NCI-H526 (cell line): ENCODE data around the gene SOCS1.
"Not testable (repeated sequence)": the region's sequence is repeated elsewhere in the genome, so short reads cannot be mapped to it uniquely, and the experiment has no call there.

Experiments
- DNase-seq, 2 experiments: peaks; one replicate each; lab custom pipeline; 2025; lab: John Stamatoyannopoulos, UW

SOCS1 gene, protein sequence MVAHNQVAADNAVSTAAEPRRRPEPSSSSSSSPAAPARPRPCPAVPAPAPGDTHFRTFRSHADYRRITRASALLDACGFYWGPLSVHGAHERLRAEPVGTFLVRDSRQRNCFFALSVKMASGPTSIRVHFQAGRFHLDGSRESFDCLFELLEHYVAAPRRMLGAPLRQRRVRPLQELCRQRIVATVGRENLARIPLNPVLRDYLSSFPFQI

DNA sequence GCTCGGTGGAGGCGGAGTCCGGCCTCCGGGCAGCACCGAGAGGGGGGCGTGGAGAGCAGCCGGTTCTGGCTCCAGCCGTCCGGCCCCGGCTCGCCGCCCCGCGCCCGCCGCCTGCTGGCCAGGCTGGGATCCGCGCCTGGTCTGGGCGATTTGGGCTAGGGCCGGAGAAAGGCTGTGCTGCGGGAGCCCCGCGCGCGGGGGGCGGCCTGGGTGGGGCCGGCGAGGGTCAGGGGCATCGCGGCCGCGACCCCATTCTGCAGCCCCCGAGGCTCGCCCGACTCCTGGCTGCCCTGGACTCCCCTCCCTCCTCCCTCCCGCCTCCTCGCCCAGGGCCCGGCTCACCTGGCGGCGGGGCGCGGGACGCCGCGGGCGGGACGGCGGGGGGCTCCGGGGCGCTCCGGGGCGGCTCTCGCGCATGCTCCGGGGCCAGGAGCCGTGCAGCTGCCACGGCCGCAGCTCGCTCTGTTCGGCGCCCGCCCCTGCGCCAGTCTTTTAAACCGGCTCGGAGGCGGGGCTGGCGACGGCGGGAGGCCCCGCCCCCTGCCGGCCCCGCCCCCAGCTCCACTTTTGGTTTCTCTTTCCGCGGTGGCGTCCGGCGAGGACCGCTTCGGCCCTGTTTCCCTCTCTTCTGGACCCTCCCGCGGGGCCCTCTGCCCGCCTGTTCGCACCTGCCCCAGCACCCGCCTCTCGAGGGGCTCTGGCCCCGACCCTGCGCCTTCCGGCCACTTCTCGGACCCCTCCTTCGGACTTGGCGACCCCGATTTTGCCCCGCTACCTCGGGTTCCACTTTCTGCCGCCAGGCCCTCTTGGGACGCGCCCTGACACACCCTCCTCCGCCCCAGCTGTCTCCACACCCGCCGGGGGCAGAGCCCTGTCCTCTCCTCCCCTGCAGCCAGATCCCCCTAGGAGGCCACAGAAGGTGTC, at the start of gene SOCS1:
Gene SOCS1, minus strand, starts transcription at position 468 of the 924 bp plus-strand sequence. CDS start 726 bp downstream, outside the sequence.
- DNase-seq, result peak; percentile 62 to 92

DNA sequence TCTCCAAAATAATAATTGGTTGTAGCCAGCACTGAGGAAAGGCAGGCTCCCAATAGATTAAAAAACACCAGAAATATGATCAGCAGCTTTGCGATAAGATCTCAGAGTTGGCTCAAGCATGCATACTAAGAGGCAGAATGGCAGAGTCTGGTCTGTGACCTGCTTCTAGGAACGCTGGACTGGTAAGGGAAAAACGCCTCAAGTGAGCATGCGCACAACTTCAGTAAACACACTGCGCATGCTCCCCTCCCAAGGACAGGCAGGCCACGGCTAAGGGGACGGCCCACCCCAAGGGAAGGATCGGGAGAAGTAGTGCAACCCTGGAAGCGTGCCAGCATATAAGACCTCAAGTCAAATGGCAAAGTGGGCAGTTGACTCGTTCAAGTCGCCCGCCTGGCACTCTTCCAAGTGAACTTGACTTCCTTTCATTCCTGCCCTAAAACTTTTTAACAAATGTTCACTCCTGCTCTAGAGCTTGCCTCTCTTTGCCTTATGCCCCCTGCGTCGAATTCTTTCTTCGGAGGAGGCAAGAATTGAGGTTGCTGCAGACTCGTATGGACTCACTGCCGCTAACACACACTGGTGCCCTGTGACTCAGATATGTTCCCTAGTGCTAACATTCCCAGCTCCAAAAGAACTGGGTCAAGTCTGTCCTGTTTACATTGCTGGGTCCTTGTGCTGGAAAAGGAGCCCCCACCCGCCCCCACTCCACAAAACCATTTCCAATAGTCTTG, 47.6 kb upstream of the SOCS1 start:
- DNase-seq, result peak; percentile 37 to 45

DNA sequence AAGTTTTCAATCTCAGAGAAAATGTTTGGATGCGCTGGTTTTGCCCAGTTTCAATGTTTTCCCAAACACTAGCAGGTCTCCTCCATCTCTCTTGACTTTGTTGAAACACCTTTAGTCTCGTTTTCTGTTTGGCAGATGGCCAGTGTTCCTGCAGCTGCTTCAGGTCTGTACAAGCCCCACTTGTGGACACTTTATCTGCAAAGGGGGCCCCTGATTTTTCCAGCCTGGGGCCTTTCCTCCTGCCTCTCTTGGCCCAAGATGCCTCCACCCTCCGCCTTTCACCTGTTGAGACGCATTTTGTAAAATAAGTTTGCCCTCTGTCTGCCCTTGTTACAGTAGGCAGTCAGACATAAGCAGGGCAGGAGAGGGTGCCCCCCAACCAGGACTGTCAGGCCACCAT, 47.0 kb upstream of the SOCS1 start:
- no peak for DNase-seq

DNA sequence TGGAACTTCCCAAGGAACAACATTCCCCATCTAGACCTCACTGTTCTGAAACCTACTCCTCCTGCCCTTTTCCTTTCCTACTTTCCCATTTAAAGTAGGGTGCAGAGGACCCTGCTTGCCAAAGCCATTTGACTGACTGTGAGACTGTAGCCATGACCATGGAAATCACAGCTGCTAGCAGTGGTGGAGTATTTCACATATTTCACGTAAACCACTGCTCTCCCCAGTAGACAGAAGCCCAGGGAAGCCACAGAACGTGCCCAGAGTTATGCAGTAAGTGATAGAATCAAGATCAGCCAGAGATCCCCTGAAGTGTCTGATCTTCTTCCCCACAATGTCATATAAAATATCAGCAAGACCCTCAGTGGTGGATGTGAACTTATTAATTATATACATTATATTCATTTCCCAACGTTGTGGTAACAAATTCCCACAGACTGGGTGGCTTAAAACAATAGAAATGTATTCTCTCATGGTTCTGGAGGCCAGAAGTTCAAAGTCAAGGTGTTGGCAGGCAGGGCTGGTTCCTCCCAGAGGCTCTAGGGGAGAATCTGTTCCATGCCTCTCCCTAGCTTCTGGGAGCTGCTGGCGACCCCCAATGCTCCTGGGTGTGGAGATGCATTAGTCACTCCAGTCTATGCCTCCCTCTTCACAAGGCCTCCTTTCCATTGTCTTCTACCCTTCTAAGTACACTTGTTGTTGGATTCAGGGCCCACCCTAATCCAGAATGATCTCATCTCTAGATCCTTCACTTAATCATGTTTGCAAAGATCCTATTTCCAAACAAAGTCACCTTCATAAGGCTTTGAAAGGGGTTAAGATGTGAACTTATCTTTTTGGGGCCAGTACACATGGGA, 45.9 kb upstream of the SOCS1 start:
- DNase-seq, result no peak

DNA sequence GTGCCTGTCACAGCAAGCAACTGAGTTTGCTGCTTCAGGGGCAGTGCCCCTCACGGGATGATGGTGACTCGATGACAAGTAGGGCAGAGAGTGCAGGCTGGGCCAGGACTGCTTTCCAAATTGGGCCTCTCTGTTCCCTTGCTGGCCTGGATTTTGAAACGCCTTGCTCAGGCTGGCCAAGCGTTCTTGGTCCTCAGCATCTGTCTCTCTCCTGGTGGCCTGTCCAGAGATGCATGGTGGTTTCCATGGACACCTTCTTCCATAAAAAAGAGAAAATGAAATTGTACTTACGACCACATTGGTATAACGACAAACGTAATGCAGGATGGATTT, 44.5 kb upstream of the SOCS1 start:
- no peak for DNase-seq

DNA sequence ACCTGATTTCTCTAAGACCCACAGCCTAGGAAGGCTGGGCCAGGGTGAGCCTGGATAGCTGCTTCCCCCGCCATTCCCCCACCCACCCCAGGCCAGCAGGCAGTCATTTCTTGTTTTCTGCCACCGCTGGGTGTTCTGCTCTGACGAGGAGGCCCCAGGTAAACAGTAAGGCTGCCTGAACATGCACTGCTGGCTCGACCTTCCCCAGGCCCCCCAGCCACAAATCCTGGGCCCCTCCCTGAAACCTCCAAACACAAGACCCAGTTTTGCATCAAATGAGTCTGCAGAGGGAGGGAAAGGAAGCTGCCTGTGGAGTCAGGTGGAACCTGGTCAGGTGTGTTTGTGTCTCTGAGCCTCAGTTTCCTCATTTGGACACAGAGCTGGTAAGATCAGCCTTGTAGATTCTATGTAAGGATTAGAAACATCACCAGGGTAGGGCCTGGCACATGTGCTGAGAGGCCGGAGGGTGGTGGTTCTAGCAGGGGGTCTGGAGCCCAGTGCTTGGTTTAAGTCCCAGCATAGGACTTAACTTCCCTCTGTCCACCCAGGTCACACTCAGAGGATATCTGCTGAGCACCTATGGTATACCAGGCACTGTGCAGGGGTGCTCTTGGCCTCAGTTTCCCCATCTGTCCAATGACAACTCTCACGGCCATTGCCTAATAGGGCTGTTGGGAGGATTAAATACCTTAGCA, 44.0 kb upstream of the SOCS1 start:
- no peak for DNase-seq

DNA sequence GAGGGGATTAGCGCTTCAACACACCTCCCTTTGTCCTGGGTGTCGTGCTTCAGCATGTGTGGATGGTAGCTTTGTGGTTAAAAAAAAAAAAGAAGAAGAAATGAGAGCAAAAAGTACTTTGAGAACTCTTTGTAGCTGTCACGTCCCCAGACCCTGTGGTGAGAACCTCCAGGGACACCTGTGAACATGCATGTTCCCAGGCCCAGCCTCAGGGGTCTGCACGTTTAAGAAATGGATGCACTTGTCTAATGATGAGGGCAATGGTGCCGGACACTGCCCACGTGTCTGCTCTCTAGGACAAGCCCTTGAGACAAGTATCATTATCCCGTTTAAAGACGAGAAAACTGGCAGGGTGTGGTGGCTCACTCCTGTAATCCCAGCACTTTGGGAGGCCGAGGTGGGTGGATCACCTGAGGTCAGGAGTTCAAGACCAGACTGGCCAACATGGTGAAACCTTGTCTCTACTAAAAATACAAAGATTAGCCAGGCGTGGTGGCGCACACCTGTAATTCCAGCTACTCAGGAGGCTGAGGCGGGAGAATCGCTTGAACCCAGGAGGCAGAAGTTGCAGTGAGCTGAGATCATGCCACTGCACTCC, 43.0 kb upstream of the SOCS1 start:
- not testable (repeated sequence) for DNase-seq

DNA sequence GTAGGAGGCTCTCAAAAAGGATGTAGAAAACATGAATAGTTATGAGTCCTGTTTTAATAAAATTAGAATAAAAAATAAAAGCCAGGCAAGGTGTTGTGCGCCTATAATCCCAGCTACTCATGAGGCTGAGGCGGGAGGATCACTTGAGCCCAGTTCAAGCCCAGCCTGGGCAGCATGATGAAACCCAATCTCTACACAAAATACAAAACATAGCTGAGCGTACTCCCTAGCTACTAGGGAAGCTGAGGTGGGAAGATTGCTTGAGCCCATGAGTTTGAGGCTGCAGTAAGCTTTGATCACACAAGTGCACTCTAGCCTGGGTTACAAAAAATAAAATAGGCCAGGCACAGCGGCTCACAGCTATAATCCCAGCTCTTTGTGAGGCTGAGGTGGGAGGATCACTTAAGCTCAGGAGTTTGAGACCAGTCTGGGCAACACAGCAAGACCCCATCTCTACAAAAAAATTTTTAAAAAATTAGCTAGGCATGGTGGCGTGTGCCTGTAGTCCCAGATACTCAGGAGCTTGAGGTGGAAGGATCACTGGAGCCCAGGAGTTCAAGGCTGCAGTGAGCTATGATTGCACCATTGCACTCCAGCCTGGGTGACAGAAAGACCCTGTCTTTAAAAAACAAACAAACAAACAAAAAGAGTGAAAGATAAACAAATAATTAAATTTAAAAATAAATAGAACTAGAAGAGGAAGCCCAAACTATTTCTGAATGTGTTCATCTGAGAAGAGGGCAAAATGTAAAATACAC, 42.3 kb upstream of the SOCS1 start:
- peak in 1 of 2 experiments; percentile 45 for DNase-seq

DNA sequence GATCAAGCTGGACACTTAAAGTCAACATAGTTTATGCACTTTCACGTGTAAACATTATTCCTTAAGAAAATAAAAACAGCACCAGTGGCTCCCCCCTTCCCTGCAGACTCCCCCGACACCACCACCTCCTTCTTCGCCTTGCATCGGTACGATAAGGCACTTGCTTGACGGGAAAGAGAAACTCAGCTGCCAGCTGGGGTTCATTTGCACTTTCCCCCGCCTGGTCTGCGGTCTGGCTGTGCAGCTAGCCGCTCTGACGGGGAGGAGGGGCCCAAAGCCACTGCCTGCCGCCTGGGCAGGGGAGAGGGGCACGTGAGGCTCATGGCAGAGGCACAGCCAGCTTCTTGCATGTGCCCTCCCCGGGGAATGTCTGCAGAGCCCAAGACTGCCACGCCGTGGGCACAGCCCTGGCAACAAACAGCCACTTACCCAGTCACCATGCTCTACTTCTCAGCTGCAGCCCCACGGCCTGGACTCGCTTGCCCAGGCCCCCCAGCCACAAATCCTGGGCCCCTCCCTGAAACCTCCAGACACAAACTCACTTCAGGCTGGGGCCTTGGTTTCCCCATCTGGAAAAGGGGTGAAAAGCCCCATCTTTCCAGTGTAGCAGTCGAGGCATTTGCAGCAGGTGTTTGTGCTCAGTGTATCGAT, 41.6 kb upstream of the SOCS1 start:
- DNase-seq, result peak; percentile 87 to 95

DNA sequence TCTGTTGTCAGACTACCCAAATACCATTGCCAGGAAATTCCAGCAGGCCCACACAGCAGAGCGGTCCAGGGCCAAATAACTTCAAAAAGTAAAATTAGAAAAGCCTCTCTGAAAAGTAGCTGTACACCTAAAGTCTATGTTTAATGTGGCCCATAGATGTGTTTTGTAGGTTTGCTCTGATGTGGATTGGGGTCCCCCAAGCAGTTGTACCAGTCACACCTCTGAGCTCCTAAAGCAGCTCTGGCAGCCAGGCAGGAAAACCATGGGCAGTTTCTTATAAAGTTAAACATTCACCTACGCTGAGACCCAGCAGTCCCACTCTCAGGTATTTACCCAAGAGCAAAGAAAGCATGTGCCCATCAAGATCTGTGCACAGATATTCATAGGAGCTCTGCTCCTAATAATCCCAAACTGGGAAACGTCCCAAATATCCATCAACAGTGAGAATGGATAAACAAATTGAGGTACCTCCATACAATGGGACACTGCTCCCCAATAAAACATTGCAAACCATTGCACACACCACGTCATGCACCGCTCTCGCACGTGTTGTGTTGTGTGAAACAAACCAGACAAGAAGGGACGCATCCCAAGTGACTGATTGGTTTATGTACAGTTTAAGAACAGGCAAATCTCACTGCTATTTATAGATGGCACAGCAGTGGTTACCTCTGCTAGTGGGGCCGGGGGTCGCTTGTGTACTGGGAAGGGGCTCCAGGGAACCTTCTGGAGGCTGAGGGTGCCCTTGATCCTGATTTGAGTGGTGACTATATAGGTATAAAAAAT, 40.9 kb upstream of the SOCS1 start:
- DNase-seq, result peak; percentile 47 to 65

DNA sequence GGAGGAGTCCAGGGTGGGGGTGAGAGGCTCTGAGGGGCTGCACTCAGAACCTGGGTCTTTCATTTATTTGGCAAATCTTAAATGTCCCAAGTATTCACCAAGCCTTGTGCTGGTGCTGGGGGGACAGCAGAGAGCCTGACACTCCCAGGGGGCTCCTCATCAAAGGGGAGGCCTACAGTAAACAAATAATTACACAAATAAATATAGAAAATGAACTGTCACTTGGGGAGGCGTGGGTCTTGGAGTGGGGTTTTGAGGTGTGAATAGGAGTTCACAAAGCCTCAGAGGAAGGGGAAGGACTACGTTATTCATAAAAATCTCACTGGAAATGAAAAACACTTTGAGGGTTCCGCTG, 40.3 kb upstream of the SOCS1 start:
- DNase-seq, result no peak

DNA sequence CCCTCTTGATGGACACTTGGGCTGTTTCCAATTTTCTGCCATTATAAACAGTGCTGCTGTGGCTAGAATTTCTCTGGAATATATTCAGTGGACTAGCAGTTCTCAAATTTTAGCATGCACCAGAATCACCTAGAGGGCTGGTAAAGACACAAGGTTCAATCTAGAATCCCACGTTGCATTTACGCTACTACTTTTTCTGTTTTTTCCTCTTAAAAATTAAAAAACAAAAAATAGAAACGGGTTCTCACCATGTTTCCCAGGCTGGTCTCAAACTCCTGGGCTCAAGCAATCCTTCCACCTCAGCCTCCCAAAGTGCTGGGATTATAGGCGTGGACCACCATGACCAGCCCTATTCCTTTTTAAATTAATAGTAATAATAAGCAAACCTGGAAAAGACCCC, 39.7 kb upstream of the SOCS1 start:
- DNase-seq, result no peak

DNA sequence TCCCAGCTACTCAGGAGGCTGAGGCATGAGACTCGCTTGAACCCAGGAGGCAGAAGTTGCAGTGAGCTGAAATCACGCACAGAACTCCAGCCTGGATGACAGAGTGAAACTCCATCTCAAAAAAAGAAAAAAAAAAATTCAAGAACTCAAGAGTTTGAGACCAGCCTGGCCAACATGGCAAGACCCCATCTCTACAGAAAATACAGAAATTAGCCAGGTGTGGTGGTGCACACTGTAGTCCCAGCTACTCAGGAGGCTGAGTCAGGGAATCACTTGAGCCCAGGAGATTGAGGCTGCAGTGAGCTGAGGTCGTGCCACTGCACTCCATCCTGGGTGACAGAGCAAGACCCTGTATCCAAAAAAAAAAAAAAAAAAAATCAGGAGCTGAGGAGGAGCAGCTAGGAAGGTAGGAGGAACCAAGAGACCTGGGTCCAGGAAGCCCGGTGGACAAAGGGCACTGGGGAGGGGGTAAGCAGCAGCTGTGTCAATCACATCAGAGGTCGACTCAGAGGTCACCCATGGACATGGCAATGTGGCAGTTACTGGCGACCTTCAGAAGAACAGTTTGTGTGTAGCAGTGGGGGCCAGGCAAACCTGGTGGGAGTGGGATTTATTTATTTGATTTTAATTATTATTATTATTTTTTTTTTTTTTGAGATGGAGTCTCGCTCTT, 36.2 kb upstream of the SOCS1 start:
- no peak for DNase-seq

DNA sequence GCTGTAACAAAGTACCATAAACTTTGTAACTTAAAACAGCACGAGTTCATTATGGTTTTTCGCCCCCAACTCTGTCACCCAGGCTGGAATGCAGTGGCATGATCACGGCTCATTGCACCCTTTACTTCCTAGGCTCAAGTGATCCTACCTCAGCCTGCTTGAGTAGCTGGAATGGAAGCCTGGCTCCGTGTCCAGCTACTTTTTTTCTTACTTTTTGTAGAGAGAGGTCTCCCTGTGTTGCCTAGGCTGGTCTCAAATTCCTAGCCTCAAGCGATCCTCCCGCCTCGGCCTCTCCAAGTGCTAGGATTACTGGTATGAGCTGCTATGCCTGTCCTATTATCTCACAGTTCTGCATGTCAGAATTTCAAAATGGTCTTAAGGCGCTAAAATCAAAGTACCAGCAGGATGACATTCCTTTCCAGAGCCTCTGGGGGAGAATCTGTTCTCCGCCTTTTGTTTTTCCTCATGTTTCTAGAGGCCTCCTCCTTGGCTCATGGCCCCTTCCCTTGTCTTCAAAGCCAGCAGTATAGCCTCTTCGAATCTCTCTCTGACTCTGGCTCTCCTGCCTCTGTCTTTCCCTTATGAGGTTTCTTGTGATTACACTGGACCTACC, 35.2 kb upstream of the SOCS1 start:
- no peak for DNase-seq

DNA sequence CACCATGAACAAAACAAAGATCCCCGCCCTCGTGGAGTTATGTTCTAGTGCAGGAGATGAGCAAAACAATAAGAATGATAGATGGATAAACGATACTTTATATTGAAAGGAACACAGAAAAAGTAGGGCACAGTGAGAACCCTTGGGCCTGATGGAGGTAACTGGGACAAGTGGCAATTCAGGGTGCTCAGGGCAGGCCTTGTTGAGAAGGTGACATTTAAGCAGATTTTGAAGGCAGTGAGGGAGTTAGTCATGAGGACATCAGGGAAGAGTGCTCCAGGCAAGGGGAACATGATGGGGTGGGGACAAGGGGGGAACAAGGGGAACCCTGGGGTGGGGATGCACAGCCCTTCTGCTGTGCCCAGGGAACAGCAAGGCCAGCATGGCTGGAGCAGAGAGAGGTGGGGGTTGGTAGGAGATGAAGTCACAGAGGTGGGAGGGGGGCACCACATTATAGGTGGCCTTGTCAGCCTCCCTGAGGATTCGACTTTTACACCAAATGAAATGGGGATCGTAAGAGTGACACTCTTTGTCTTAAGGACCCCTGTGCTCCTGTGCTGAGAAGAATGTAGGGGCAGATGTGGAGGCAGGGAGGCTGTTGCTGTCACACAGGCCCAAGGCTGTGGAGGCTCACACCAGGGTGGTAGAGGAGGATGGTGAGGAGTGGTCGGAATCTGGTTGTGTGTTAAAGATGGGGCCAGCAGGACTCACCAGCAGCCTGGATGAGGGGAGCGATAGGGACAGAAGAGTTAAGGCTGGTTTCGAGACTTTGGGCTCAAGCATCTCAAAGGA, 34.3 kb upstream of the SOCS1 start:
- DNase-seq, result no peak

DNA sequence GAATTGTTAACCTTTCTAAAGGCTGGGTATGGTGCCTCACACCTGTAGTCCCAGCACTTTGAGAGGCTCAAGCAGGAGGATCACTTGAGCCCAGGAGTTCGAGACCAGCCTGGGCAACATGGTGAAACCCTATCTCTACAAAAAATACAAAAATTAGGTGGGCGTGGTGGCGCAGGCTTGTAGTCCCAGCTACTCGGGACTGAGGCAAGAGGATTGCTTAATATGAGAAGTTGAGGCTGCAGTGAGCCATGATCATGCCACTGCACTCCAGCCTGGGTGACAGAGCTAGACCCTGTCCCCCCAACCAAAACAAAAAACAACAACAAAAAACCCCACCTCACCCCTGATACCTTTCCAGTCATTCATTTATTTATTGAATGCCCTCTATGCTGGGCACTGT, 33.7 kb upstream of the SOCS1 start:
- DNase-seq, result not testable (repeated sequence)

DNA sequence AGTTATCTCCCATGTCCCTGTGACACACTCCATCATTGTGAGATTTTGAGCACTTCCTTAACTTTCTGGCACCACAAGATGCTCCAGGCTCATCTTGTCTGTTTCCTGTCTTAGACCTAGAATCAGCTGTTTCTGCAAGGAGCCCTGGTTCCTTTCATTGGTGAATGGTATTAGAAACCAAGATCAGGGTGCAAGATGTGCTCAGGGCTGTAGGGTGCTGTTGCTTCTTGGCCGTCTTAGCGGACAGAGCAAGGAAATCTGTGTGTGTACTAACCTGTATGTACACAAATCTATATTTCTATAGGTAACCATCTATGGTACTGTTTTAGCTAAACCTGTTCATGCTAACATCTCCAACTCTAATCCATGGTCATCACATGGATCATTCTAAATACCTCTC, 33.2 kb upstream of the SOCS1 start:
- DNase-seq, result no peak
